Upper lobe of left lung (tissue), 4 donors: ENCODE results near the gene SDK1.

Experiments used
- POLR2A ChIP-seq, 4 donors: fragments of 450-650 bp; IDR thresholded peaks; one replicate each; pipeline ENCODE4 v1.5.1; 2016 to 2017; ENCODE audit warnings: antibody characterized with exemption in 4 of 4, mild to moderate bottlenecking in 2 of 4
- TF ChIP-seq, protein P1 (sequence below), 6 experiments: fragments of 450-650 bp in 4 of 6; fragments of 200-600 bp in 2 of 6; sonication (generic) in 2 of 6; IDR thresholded peaks; one replicate each; pipeline ENCODE4 v1.5.1; 2016 to 2019; ENCODE audit warnings: antibody characterized with exemption in 6 of 6

- no peak for TF ChIP-seq POLR2A (IDR thresholded peaks at IDR 0.05)
- TF ChIP-seq, protein P1, sequence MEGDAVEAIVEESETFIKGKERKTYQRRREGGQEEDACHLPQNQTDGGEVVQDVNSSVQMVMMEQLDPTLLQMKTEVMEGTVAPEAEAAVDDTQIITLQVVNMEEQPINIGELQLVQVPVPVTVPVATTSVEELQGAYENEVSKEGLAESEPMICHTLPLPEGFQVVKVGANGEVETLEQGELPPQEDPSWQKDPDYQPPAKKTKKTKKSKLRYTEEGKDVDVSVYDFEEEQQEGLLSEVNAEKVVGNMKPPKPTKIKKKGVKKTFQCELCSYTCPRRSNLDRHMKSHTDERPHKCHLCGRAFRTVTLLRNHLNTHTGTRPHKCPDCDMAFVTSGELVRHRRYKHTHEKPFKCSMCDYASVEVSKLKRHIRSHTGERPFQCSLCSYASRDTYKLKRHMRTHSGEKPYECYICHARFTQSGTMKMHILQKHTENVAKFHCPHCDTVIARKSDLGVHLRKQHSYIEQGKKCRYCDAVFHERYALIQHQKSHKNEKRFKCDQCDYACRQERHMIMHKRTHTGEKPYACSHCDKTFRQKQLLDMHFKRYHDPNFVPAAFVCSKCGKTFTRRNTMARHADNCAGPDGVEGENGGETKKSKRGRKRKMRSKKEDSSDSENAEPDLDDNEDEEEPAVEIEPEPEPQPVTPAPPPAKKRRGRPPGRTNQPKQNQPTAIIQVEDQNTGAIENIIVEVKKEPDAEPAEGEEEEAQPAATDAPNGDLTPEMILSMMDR (IDR thresholded peaks at IDR 0.05) = no peak
Measured at GRCh38 chr7:4137552-4137951, 836.5 kb downstream of the SDK1 start.
